Measurements from ENCODE around the gene CHCHD4. TPM values are rescaled to one million over a fixed set of nuclear protein-coding genes. Genes with fewer than 3 reads are reported as not detected.

The CHCHD4 gene
- total and polyA plus RNA-seq, 2 of the 8 experiments (the other 6 are each of a cell fraction or from before 2014, with no cell fraction given): 15.0 to 22.3 TPM

DNA sequence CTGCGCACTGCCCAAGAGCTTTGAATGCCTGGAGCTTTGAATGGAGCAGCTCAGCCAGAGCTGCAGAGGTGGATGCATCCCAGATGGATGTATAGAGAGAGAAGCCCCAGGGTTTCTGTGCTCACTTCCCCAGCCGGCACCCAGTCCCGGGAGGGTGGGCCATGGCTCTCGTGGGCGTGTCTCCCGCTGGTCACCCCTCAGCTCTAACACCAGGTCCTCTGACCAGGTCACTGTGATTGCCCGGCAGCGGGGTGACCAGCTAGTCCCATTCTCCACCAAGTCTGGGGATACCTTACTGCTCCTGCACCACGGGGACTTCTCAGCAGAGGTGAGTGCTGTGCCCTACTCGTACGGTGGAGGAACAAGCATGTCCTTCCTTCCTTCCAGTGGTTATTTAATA, 10.9 kb upstream of the CHCHD4 start:
- WGBS, 2 experiments (ENCODE audit: extremely low coverage in 1 of 2, insufficient coverage in 1 of 2, insufficient read length in 1 of 2, insufficient replicate concordance in 2 of 2, low coverage in 1 of 2, low lambda C conversion rate in 2 of 2, missing lambda C conversion rate in 1 of 2): 93% methylated on average over 11 of the region's 11 CpGs; no CpG with 5 or more reads in 1 of the 2 experiments
- FAIRE-seq (no peak), DNase-seq (ENCODE audit: low read depth in 1 of 2, low spot score in 2 of 2) (no peak)
- ChIA-PET CTCF (ENCODE audit: partially characterized antibody) (interaction anchor here (0.8 to 1.9 kb wide), 6 partner anchors 11 to 248 kb away, joined by 3 to 14 read pairs (median 4); partner anchors contain the start of genes CHCHD4 and TMEM43), POLR2A (ENCODE audit: partially characterized antibody) (interaction anchor here (0.9 to 1.6 kb wide), 3 partner anchors 10 to 17 kb away, joined by 3 to 6 read pairs (median 4); partner anchors contain the start of genes CHCHD4 and TMEM43)
- peaks cover 8 to 33% (median 21%) of the 10 kb centered on the region in 4 experiments for H3K36me3 ChIP-seq (ENCODE audit: control insufficient read depth in 2 of 4, insufficient read depth in 4 of 4, low read length in 3 of 4)
- H2BK20ac ChIP-seq (ENCODE audit: low read length): no peak overlapping the region
- H3K9ac ChIP-seq (replicated peaks in 1 of 4; ENCODE audit: extremely low read depth in 1 of 4, low read depth in 3 of 4, low read length in 3 of 4): no peak overlapping the region
- no peak overlapping the region for H3K56ac ChIP-seq (replicated peaks; ENCODE audit: insufficient read length, low read depth, low read length)
- no peak overlapping the region for H3K27ac ChIP-seq (ENCODE audit: low read depth, low read length)
- no peaks in the 10 kb centered on the region for H3K27me3 ChIP-seq (replicated peaks in 1 of 4; ENCODE audit: control insufficient read depth in 3 of 4, extremely low read depth in 1 of 4, insufficient read depth in 3 of 4, low read length in 3 of 4)
- no peak overlapping the region for H3K4me3 ChIP-seq (ENCODE audit: extremely low read depth in 1 of 4, insufficient read depth in 2 of 4, low read depth in 3 of 4, low read length in 4 of 4)
- H2BK15ac ChIP-seq (ENCODE audit: low read length): no peak overlapping the region
- no peak overlapping the region for H2BK120ac ChIP-seq (replicated peaks; ENCODE audit: low read depth, low read length)
- H4K5ac ChIP-seq (ENCODE audit: insufficient read length, low read depth, low read length): no peak overlapping the region
- H3K23ac ChIP-seq (ENCODE audit: insufficient read length): no peak overlapping the region
- no peaks in the 10 kb centered on the region for H3K79me2 ChIP-seq (ENCODE audit: control insufficient read depth in 1 of 2, insufficient read depth in 2 of 2, low read length in 2 of 2)
- H3K9me3 ChIP-seq (ENCODE audit: insufficient read depth in 2 of 2, low read depth in 1 of 2, low read length in 1 of 2): no peaks in the 10 kb centered on the region
- H2BK5ac ChIP-seq (ENCODE audit: low read depth, low read length): no peak overlapping the region
- no peaks in the 10 kb centered on the region for H3K79me1 ChIP-seq (ENCODE audit: low read depth, low read length)
- no peak overlapping the region for H2BK12ac ChIP-seq (ENCODE audit: low read depth, low read length)
- TF ChIP-seq BRCA1 (IDR thresholded peaks at IDR 0.05; ENCODE audit: low read depth, low read length) (no peak), HDAC6 (IDR thresholded peaks at IDR 0.05; ENCODE audit: low read depth, low read length) (no peak), RNF2 (IDR thresholded peaks at IDR 0.05; ENCODE audit: borderline replicate concordance, low read depth, low read length, missing control alignments, poor library complexity, severe bottlenecking) (no peak), SP2 (IDR thresholded peaks at IDR 0.05; ENCODE audit: low read length) (no peak), EGR1 (IDR thresholded peaks at IDR 0.05; ENCODE audit: borderline replicate concordance, low read depth, low read length) (no peak), SP4 (IDR thresholded peaks at IDR 0.05; ENCODE audit: low read length) (no peak), NRF1 (IDR thresholded peaks at IDR 0.05; ENCODE audit: low read depth, low read length) (no peak), RBBP5 (IDR thresholded peaks at IDR 0.05; ENCODE audit: borderline replicate concordance, low read depth, low read length) (no peak), SAP30 (IDR thresholded peaks at IDR 0.05; ENCODE audit: insufficient read depth, insufficient replicate concordance, low read length) (no peak), ASH2L (IDR thresholded peaks at IDR 0.05; ENCODE audit: low read length) (no peak), POLR2A (IDR thresholded peaks at IDR 0.05; ENCODE audit: control extremely low read depth in 1 of 2, low read depth in 2 of 2, low read length in 2 of 2) (no peak)
- peaks cover 0 to 12% of the 10 kb centered on the region in 2 experiments for H4K20me1 ChIP-seq (replicated peaks in 1 of 2; ENCODE audit: control insufficient read depth in 1 of 2, insufficient read depth in 2 of 2, low read length in 2 of 2)
- H3K23me2 ChIP-seq (ENCODE audit: low read depth, low read length): no peaks in the 10 kb centered on the region
- H2AFZ ChIP-seq (ENCODE audit: low read length): no peak overlapping the region
- H3K4ac ChIP-seq (replicated peaks; ENCODE audit: insufficient read length, low read depth, low read length): no peak overlapping the region
- H3K4me1 ChIP-seq (replicated peaks in 1 of 4; ENCODE audit: control insufficient read depth in 3 of 4, insufficient read depth in 4 of 4, low read length in 3 of 4): no peaks in the 10 kb centered on the region
- no peak overlapping the region for H4K91ac ChIP-seq (replicated peaks; ENCODE audit: insufficient read length, low read length)
- H3K18ac ChIP-seq (ENCODE audit: extremely low read depth, low read length): no peak overlapping the region
- H2AK5ac ChIP-seq (ENCODE audit: low read depth, low read length): no peak overlapping the region
- H3K4me2 ChIP-seq (ENCODE audit: insufficient read depth in 1 of 2, low read depth in 2 of 2, low read length in 2 of 2): no peak overlapping the region
- no peak overlapping the region for H3K14ac ChIP-seq (ENCODE audit: insufficient read length)
- H4K8ac ChIP-seq (ENCODE audit: extremely low read depth, insufficient read depth, low read length): no peak overlapping the region

Data from H1 (cell line).